Mucosa of descending colon (tissue), 3 donors: Measurements from ENCODE around the gene CPT1A. TPM values are rescaled to one million over a fixed set of nuclear protein-coding genes. Genes with fewer than 3 reads are reported as not detected.

Experiments
- ATAC-seq: fragments of 200-7000 bp; cut with Tn5 transposase; one replicate; pipeline ENCODE4 v1.9.1; 2020; ENCODE audit warnings: mild to moderate bottlenecking, moderate library complexity
- DNase-seq, 3 donors: peaks; one replicate each; pipeline ENCODE4 v3.0.0-alpha.2; 2020
- H3K36me3 ChIP-seq: fragments of 200-600 bp; one replicate; pipeline ENCODE4 v1.8.0; 2021; ENCODE audit warnings: low read depth, mild to moderate bottlenecking
- H3K4me1 ChIP-seq: fragments of 200-600 bp; one replicate; pipeline ENCODE4 v1.8.0; 2021; ENCODE audit warnings: low read depth, mild to moderate bottlenecking
- H3K4me3 ChIP-seq: fragments of 200-600 bp; one replicate; pipeline ENCODE4 v1.8.0; 2021; ENCODE audit warnings: mild to moderate bottlenecking
- H3K9me3 ChIP-seq: fragments of 200-600 bp; one replicate; pipeline ENCODE4 v1.8.0; 2021; ENCODE audit warnings: mild to moderate bottlenecking
- intact Hi-C, 2 donors: fragments of 100-400 bp; cut with DNase I in 1 of 2; cut with micrococcal nuclease in 1 of 2; formaldehyde crosslinking; loops; one replicate each; pipeline versions ENCODE4 v1.11.0 to v1.11.1; 2022; cut with DNase I, micrococcal nuclease
- total RNA-seq, 3 donors: library from RNA; stranded (reverse); fragmentation: NEBNext Ultra II Directional in 2 of 3; extraction: Animal tissue kit (Norgen Biotek cat#: 25700) in 2 of 3; gene quantifications; one replicate each; pipeline versions ENCODE4 v1.2.1 to v1.2.4, GENCODE V29; 2021 to 2023
- TF ChIP-seq, protein P1 (sequence below): fragments of 200-600 bp; IDR thresholded peaks from one replicate; pipeline ENCODE4 v1.8.0; 2022; ENCODE audit warnings: antibody characterized with exemption, mild to moderate bottlenecking
- donor health status: DM: no; HTN: no; CAD: no; lungs with moderate emphysema.
- donor health status: DM: no; HTN: no; CAD: no.
- donor health status: DM: no; HTN: yes; CAD: no.

CPT1A gene
- total RNA-seq, 3 donors from 2014 or later: 130 to 191 (median 144) TPM

DNA sequence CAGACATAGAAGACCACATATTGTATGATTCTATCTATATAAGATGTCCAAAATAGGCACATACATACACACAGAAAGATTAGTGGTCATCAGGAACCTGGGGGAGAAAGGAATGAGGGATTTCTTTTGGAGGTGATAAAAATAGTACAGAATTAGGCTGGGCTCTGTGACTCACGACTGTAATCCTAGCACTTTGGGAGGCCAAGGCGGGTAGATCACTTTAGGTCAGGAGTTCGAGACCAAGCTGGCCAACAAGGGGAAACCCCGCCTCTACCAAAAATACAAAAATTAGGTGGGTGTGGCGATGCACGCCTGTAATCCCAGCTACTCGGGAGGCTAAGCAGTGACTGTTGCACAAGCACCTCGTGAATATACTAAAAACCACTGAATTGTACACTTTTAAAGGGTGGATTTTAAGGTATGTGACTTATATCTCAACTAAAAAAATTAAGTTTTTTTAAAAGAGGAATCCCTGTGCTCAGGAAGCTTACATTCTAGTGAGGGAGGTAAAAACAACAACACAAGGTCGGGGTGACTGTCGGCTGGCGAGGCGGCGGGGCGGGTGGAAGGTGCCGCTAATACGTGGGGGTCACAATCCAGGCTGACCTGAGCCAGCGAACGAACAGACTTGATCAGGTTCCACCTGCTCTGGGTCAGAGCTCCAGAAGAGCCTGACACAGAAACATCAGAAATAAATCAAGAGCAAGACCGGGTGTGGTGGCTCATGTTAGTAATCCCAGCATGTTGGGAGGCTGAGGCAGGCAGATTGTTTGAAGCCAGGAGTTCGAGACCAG, 65.1 kb downstream of the CPT1A start:
- TF ChIP-seq, protein P1, sequence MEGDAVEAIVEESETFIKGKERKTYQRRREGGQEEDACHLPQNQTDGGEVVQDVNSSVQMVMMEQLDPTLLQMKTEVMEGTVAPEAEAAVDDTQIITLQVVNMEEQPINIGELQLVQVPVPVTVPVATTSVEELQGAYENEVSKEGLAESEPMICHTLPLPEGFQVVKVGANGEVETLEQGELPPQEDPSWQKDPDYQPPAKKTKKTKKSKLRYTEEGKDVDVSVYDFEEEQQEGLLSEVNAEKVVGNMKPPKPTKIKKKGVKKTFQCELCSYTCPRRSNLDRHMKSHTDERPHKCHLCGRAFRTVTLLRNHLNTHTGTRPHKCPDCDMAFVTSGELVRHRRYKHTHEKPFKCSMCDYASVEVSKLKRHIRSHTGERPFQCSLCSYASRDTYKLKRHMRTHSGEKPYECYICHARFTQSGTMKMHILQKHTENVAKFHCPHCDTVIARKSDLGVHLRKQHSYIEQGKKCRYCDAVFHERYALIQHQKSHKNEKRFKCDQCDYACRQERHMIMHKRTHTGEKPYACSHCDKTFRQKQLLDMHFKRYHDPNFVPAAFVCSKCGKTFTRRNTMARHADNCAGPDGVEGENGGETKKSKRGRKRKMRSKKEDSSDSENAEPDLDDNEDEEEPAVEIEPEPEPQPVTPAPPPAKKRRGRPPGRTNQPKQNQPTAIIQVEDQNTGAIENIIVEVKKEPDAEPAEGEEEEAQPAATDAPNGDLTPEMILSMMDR: no peak
- intact Hi-C loops: no loop called here
- no peaks in the 10 kb centered on the region for H3K4me1 ChIP-seq

DNA sequence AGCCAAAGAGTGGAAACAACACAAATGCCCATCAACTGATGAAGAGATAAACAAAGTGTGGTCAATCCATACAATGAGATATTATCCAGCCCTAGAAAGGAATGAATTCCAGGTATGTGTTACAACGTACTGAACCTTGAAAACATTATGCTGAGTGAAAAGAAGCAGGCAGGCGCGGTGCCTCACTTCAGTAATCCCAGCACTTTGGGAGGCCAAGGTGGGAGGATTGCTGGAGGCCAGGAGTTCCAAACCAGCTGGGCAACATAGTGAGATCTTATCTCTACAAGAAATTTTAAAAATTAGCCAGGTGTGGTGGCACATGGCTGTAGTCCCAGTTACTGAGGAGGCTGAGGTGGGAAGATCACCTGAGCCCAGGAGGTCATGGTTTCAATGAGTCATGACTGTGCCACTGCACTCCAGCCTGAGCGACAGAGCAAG, 65.7 kb downstream of the CPT1A start:
- Histone ChIP-seq H3K9me3 (no peaks in the 10 kb centered on the region), H3K36me3 (peaks cover 24% of the 10 kb centered on the region)
- intact Hi-C loops: no loop called here

More for the DNA sequence above, 65.1 kb downstream of the CPT1A start:
- ATAC-seq: no peak
- no peak for DNase-seq
- Histone ChIP-seq H3K9me3 (no peaks in the 10 kb centered on the region), H3K4me3 (no peak overlapping the region), H3K36me3 (peaks cover 24% of the 10 kb centered on the region)

DNA sequence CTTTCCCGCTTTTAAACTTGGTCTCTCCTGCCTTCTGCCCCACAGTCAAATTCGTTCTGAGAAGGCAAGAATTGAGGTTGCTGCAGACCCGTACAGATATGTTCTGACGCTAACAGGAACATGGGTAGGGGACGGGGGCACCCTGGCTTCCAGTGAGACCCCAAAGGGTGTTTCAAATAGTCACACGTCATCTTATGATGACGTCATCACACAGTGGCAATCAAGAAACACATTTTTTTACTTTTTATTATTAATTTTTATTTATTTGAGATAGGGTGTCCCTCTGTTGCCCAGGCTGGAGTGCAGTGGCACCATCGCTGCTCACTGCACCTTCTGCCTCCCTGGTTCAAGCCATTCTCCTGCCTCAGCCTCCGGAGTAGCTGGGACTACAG, 67.5 kb downstream of the CPT1A start:
- Histone ChIP-seq H3K36me3 (peaks cover 17% of the 10 kb centered on the region), H3K4me1 (no peaks in the 10 kb centered on the region), H3K4me3 (no peak overlapping the region), H3K9me3 (no peaks in the 10 kb centered on the region)
- ATAC-seq: no peak
- intact Hi-C loops: no loop called here
- DNase-seq: no peak
- TF ChIP-seq, protein P1: no peak

More for the DNA sequence above, 65.7 kb downstream of the CPT1A start:
- no peak for ATAC-seq
- TF ChIP-seq, protein P1: no peak
- Histone ChIP-seq H3K4me3 (no peak overlapping the region), H3K4me1 (no peaks in the 10 kb centered on the region)
- no peak for DNase-seq

- intact Hi-C loops: no loop called here
- peaks cover 17% of the 10 kb centered on the region for H3K36me3 ChIP-seq
- no peak overlapping the region for H3K4me3 ChIP-seq
- DNase-seq: no peak
- H3K9me3 ChIP-seq: no peaks in the 10 kb centered on the region
- no peaks in the 10 kb centered on the region for H3K4me1 ChIP-seq
- no peak for ATAC-seq
- TF ChIP-seq, protein P1: no peak
Observed at GRCh38 chr11:68773521-68774193, 68.1 kb downstream of the CPT1A start.

- Histone ChIP-seq H3K4me1 (no peaks in the 10 kb centered on the region), H3K4me3 (no peak overlapping the region), H3K36me3 (peaks cover 17% of the 10 kb centered on the region), H3K9me3 (no peaks in the 10 kb centered on the region)
- no peak for DNase-seq
- ATAC-seq: no peak
- TF ChIP-seq, protein P1: no peak
- intact Hi-C loops: no loop called here
Observed at GRCh38 chr11:68772936-68773335, 68.8 kb downstream of the CPT1A start.
